ENCODE data around the gene MEI1.

MEI1 gene

DNA sequence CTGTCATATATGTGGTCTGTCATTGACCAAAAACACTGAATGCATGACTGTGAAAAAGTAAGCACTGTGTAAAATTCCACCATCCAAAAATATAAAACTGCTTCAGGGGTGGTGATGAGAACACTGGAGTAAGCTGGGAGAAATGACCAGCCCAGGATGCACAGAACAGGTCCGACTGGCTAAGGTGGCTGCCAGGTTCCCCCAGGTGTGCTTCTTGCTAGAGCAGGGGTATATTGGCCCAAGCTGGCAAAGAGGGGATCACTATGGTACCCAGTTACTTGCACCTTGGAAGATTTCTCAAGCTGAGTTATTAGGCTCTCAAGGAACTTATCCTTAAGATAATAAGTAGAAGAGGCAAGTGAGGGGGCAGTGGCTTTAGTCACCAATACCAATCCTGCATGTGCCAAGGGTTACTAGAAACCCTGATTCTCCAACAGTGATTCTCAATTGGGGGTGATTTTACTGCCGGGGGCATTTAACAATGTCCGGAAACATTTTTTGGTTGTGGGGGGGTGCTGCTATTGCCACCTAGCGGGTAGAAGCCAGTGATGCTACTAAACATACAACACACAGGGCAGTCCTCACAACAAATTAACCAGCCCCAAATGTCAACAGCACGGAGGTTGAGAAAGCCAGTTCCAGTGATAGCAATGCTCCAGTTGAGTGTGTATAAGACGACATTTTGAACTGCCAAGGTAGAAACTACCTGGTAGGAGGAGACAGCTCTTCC, 26.4 kb upstream of the MEI1 start:
- H3K27ac ChIP-seq = peak overlapping the region; percentile 26
- no peak for TF ChIP-seq ZFX (IDR thresholded peaks at IDR 0.05)
- TF ChIP-seq, protein P1, sequence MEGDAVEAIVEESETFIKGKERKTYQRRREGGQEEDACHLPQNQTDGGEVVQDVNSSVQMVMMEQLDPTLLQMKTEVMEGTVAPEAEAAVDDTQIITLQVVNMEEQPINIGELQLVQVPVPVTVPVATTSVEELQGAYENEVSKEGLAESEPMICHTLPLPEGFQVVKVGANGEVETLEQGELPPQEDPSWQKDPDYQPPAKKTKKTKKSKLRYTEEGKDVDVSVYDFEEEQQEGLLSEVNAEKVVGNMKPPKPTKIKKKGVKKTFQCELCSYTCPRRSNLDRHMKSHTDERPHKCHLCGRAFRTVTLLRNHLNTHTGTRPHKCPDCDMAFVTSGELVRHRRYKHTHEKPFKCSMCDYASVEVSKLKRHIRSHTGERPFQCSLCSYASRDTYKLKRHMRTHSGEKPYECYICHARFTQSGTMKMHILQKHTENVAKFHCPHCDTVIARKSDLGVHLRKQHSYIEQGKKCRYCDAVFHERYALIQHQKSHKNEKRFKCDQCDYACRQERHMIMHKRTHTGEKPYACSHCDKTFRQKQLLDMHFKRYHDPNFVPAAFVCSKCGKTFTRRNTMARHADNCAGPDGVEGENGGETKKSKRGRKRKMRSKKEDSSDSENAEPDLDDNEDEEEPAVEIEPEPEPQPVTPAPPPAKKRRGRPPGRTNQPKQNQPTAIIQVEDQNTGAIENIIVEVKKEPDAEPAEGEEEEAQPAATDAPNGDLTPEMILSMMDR (conservative IDR thresholded peaks at IDR 0.05) = peak; percentile 66

DNA sequence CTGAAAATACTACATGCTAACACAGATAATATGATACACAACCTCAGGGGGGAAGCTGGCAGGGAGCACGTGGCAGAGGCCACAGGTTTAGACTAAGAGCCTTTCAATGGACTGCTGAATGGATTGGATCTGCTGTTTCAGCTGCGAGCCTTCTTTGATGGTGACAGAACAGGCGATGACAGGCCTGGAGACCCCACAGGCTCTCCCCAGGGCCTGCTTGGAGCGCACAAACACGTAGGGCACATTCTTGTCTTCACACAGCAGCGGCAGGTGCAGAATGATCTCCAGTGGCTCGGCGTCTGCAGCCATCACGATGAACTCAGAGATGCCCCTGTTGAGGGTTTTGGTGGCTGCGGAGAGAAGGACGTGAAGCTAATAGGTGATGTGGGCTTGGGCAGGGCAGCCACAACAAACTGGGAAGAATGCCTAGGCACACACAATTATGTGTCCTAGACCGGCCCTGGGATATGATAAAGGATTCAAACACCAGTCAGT, 24.4 kb upstream of the MEI1 start:
- H3K27ac ChIP-seq = no peak overlapping the region
- TF ChIP-seq, protein P1 (conservative IDR thresholded peaks at IDR 0.05) = no peak
- TF ChIP-seq ZFX (IDR thresholded peaks at IDR 0.05) = no peak

DNA sequence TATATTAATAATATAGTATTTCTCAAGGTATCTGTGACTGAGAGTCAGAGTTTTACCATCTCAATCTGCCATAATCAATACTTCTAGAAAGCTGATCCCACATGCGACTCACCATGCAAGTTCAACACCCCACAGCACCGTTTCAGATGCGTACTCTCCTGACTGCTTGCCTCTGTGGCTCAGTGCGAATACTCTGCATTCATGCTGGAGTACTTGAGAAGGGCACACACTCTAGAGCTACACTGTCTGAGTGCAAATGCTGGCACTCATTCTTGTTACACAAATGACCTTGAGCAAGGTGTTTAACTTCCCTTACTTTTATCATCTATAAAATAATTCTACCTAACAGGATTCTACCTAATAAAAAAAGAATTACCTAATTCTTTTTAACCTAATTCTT, 23.2 kb upstream of the MEI1 start:
- H3K27ac ChIP-seq = no peak overlapping the region
- no peak for TF ChIP-seq ZFX (IDR thresholded peaks at IDR 0.05)
- TF ChIP-seq, protein P1 (conservative IDR thresholded peaks at IDR 0.05) = no peak

DNA sequence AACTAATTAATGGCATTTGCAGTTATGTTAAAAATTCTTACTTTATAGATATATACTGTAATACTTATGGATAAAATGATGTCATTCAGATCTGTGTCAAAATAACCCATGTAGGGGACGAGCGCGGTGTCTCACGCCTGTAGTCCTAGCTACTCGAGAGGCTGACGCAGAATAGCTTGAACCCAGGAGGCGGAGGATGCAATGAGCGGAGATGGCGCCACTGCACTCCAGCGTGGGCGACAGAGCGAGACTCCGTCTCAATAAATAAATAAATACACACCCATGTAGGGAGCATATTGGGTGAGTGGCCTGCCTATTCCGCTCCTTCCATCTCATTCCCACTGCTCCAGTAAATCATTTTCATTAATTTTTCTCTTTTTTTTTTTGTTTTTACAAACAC, 17.7 kb upstream of the MEI1 start:
- peak overlapping the region; percentile 62 for H3K27ac ChIP-seq
- no peak for TF ChIP-seq ZFX (IDR thresholded peaks at IDR 0.05)
- TF ChIP-seq, protein P1 (conservative IDR thresholded peaks at IDR 0.05) = no peak

DNA sequence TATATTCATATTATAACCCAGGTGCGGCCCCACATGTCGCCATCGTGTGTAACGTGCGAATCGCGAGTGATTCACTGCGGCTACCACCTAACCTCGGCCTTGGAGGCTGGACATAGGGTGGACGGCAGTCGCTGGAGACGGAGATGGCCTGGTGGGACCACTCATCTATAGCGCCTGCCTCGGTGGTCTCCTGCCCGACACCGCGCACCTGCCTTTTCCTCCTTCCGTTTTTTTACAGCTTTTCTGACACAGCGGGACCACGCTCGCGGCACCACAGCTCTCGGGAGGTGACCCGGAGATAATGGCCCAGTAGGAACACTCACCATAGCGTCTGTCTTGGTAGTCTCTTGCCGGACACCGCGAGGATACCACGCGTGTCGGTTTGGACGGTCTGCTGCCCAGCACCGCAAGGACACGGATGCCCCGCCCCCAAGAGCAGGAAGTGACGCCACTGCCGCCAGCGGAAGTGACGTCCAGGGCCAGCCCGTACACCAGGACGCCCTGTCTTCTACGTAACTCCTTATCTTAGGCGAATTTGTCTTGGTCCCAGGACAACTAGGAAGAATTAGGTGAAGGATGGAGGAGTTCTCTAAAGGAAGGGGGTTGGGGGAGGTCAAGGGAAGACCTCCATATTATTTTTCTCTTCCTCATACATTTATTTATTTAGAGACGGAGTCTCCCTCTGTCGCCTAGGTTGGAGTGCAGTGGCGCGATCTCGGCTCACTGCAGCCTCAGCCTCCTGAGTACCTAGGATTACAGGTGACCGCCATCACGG, 17.1 kb upstream of the MEI1 start:
- peak overlapping the region; percentile 62 for H3K27ac ChIP-seq
- TF ChIP-seq ZFX (IDR thresholded peaks at IDR 0.05) = no peak
- TF ChIP-seq, protein P1 (conservative IDR thresholded peaks at IDR 0.05) = no peak

DNA sequence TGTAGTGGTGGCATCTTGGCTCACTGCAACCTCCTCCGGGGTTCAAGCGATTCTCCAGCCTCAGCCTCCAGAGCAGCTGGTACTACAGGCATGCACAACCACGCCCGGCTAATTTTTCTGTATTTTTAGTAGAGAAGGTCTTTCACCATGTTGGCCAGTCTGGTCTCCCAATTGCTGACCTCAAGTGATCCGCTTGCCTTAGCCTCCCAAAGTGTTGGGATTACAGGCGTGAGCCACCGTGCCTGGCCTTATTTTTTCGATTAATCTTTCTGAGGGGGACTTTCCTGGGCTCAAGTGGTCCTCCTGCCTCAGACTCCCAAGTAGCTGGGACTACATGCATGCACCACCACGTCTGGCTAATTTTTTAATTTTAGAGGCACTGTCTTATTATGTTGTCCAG, 16.3 kb upstream of the MEI1 start:
- peak overlapping the region; percentile 62 for H3K27ac ChIP-seq
- no peak for TF ChIP-seq ZFX (IDR thresholded peaks at IDR 0.05)
- TF ChIP-seq, protein P1 (conservative IDR thresholded peaks at IDR 0.05) = no peak

DNA sequence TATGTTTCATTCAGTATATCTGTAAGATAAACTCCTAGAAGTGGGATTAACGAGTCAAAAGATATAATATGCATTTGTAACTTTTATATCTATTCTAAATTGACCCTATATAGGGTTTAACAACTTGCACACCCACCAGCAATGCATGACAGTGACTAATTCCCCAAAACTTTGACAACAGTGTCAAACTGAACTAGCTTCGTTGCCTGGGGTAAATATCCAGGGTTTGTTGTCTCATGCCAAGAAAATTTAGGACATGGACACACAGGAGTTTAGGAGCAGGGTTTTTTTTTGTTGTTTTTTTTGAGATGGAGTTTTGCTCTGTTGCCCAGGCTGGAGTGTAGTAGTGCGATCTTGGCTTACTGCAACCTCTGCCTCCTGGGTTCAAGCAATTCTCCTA, 15.7 kb upstream of the MEI1 start:
- H3K27ac ChIP-seq = no peak overlapping the region
- TF ChIP-seq ZFX (IDR thresholded peaks at IDR 0.05) = no peak
- TF ChIP-seq, protein P1 (conservative IDR thresholded peaks at IDR 0.05) = no peak

Data from C4-2B (cell line).